Thoracic aorta (tissue), 2 donors: Measurements from ENCODE around the gene MICAL3. TPM values are rescaled to one million over a fixed set of nuclear protein-coding genes. Genes with fewer than 3 reads are reported as not detected.

Source experiments
- ATAC-seq: fragments of 150-250 bp; one replicate; pipeline ENCODE4 v1.8.0; 2017; ENCODE audit warnings: low read depth; ENCODE audit not compliant: insufficient number of reproducible peaks, low FRiP score
- DNase-seq: peaks from one replicate; pipeline ENCODE4 v3.0.0-alpha.2; 2020; ENCODE audit warnings: low spot score
- H3K27ac ChIP-seq, 2 donors: fragments of 200-600 bp; sonication (generic); 1 replicate in 1 of 2; 2 replicates in 1 of 2; pipeline ENCODE4 v1.5.1; 2016; ENCODE audit warnings: mild to moderate bottlenecking in 2 of 2, moderate library complexity in 2 of 2
- H3K27me3 ChIP-seq: fragments of 200-600 bp; sonication (generic); replicated peaks from 2 replicates; pipeline ENCODE4 v1.6.0; 2016; ENCODE audit warnings: mild to moderate bottlenecking; ENCODE audit not compliant: insufficient read depth
- H3K36me3 ChIP-seq: fragments of 200-600 bp; sonication (generic); one replicate; pipeline ENCODE4 v1.5.1; 2016
- H3K4me1 ChIP-seq, 2 donors: fragments of 200-600 bp; sonication (generic); 1 replicate in 1 of 2; 2 replicates in 1 of 2; pipeline versions ENCODE4 v1.5.1 to v1.6.0; 2016; ENCODE audit warnings: low read depth in 2 of 2, mild to moderate bottlenecking in 1 of 2; ENCODE audit not compliant: control insufficient read depth in 1 of 2
- H3K4me3 ChIP-seq: fragments of 200-600 bp; sonication (generic); 2 replicates; pipeline ENCODE4 v1.5.1; 2016; ENCODE audit warnings: mild to moderate bottlenecking
- H3K9me3 ChIP-seq: fragments of 200-600 bp; sonication (generic); 2 replicates; pipeline ENCODE4 v1.5.1; 2016
- CTCF ChIP-seq: fragments of 200-600 bp; sonication (generic); IDR thresholded peaks from one replicate; pipeline ENCODE4 v1.5.1; 2019; ENCODE audit warnings: antibody characterized with exemption
- total RNA-seq, 2 donors: library from RNA; depleted of rRNA; stranded (reverse); fragments of >200 nt; gene quantifications; one replicate each; pipeline versions ENCODE4 v1.1.0 to v1.2.3, GENCODE V29; 2016

Gene MICAL3
- total RNA-seq, 2 donors from 2014 or later: 45.2 to 78.0 TPM

DNA sequence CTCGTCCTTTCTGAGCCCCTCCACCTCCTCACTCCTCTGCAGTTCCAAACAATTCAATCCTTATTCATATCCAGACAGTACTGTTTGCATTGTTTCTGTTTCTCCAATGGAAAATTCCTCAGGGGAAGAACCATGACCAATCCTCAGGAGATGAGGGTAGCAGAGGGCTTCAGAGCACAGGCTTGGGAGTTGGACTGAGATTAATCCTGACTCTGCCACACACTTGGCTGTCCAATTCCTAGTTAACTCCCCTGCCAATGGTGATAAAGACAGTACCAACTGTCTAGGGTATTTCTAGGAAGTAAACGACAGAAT is 58.0 kb downstream of the MICAL3 start:
- peaks cover 5 to 43% of the 10 kb centered on the region in 2 donors for H3K4me1 ChIP-seq
- H3K9me3 ChIP-seq: no peaks in the 10 kb centered on the region
- DNase-seq (no peak), ATAC-seq (no peak)
- no peak for TF ChIP-seq CTCF
- H3K4me3 ChIP-seq: no peak overlapping the region
- no peak overlapping the region for H3K27ac ChIP-seq
- no peaks in the 10 kb centered on the region for H3K27me3 ChIP-seq
- no peaks in the 10 kb centered on the region for H3K36me3 ChIP-seq

DNA sequence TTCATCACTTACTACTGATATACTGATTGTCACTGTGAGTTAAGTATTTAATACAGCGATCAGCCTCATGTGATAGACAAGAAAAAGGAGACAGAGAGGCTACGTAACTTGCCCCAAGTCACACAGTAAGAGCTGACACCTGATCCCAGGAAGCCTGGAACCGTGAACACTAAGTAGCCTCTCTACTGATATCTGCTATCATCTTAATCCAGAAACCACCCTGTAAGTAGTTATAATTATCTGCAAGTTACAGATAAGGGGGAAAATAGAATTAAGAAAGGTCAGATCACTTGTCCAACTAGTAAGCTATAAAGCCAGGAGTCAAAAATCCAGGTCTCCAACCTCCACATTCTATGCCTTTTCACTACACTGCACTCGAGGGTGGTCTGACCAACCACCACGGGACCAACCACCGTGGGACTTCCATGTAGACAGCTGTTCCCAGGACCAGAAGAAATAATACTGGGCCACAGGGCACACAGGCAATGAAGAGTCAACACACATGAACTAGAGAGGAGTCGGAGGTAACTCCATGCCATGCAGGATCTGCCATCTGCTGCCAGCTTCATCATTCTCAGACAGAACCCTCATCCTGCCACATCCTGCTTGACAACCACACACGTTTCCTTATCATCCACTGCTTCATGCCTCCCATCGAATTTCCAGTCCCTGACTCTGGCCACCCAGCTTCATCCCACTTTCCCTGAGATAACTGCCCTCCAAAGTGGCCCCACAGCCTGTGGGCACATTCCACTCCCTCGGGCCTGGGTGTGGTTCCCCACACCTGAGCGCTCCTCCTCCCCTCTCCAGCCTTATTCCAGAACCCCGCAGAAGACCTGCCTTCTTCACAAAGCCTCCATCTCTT is 58.6 kb downstream of the MICAL3 start:
- no peaks in the 10 kb centered on the region for H3K27me3 ChIP-seq
- H3K36me3 ChIP-seq: no peaks in the 10 kb centered on the region
- no peak for DNase-seq
- ATAC-seq: no peak
- no peak overlapping the region for H3K27ac ChIP-seq
- no peak for TF ChIP-seq CTCF
- H3K4me1 ChIP-seq: peaks cover 5 to 37% of the 10 kb centered on the region in 2 donors
- no peaks in the 10 kb centered on the region for H3K9me3 ChIP-seq
- no peak overlapping the region for H3K4me3 ChIP-seq

GRCh38 chr22:17964643-17965042 is 59.7 kb downstream of the MICAL3 start:
- Histone ChIP-seq H3K9me3 (no peaks in the 10 kb centered on the region), H3K4me3 (no peak overlapping the region), H3K4me1 (peaks cover 0 to 27% of the 10 kb centered on the region in 2 donors), H3K27me3 (no peaks in the 10 kb centered on the region), H3K27ac (no peak overlapping the region), H3K36me3 (no peaks in the 10 kb centered on the region)
- TF ChIP-seq CTCF: no peak
- DNase-seq (no peak), ATAC-seq (no peak)

GRCh38 chr22:17964156-17964555 is 60.2 kb downstream of the MICAL3 start:
- no peaks in the 10 kb centered on the region for H3K9me3 ChIP-seq
- no peak for TF ChIP-seq CTCF
- ATAC-seq: no peak
- no peak overlapping the region for H3K4me3 ChIP-seq
- peaks cover 0 to 22% of the 10 kb centered on the region in 2 donors for H3K4me1 ChIP-seq
- no peak for DNase-seq
- no peak overlapping the region for H3K27ac ChIP-seq
- no peaks in the 10 kb centered on the region for H3K36me3 ChIP-seq
- H3K27me3 ChIP-seq: no peaks in the 10 kb centered on the region

DNA sequence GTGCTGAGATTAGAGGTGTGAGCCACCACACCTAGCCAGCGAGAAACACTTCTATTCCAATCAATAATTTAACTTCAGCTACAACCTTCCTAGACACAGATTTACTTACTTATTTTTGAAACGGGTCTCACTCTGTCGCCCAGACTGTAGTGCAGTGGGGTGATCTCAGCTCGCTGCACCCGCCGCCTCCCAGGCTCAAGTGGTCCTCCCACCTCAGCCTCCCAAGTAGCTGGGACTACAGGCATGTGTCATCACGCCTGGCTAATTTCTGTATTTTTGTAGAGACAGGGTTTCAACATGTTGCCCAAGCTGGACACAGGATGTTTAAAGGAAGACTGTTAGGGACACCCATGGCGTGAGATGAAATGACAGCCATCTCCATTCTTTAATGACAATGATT is 61.3 kb downstream of the MICAL3 start:
- no peaks in the 10 kb centered on the region for H3K36me3 ChIP-seq
- H3K27me3 ChIP-seq: no peaks in the 10 kb centered on the region
- no peak for DNase-seq
- H3K9me3 ChIP-seq: no peaks in the 10 kb centered on the region
- peaks cover 0 to 20% of the 10 kb centered on the region in 2 donors for H3K4me1 ChIP-seq
- H3K27ac ChIP-seq: no peak overlapping the region
- no peak overlapping the region for H3K4me3 ChIP-seq
- ATAC-seq: no peak
- TF ChIP-seq CTCF: no peak
